Keratinocyte (primary cell): ENCODE data around the gene ATP1B2.

Source experiments
- EZH2 ChIP-seq: IDR thresholded peaks from one replicate; pipeline ENCODE4 v1.6.1; 2012; ENCODE audit warnings: inconsistent platforms, mild to moderate bottlenecking, low read length, moderate library complexity
- TF ChIP-seq, protein P1 (sequence below), 3 experiments: IDR thresholded peaks in 1 of 3; conservative IDR thresholded peaks in 1 of 3; optimal IDR thresholded peaks in 1 of 3; 2 replicates in 2 of 3; 3 replicates in 1 of 3; pipeline versions ENCODE3 to v1.5.1; 2011; ENCODE audit warnings: low read length in 3 of 3, mild to moderate bottlenecking in 3 of 3, moderate library complexity in 2 of 3, control low read depth in 1 of 3, inconsistent platforms in 1 of 3; ENCODE audit not compliant: insufficient read depth in 2 of 3; ENCODE audit errors: extremely low read depth in 1 of 3

DNA sequence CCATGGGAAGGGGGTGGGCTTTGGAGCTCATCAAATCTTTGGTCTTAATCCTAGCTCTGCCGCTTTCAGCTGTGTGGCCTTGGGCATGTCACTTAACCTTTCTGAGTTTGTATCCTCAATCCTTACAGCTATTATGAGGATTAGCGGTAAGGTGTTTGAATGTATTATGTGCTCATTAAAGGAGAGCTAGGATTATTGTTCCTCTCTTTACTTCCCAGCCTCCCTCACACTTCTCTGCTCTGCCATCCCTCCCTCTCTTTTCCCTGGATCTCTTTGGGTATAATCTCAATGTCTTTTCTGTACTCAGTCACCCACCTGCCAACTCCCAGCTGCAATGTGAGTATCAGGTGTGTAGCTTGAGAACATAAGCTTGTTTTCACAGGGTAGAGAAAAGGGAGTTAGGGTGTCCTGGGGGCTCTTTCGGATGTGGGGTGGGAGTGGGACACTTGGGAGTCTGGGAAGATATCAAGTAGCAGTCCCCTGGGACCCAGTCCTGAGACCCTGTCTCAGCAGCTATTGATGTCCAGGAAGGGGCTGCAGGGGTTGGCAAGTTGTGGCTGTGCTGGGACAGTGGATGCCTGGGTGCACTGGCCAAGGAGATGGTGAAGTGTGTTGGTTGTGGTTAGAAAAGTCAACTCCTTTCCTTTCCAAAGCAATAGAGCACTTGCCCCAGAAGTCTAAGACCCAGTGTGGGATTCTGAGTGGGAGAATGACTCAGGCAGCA is 56.1 kb downstream of the ATP1B2 start:
- TF ChIP-seq, protein P1, sequence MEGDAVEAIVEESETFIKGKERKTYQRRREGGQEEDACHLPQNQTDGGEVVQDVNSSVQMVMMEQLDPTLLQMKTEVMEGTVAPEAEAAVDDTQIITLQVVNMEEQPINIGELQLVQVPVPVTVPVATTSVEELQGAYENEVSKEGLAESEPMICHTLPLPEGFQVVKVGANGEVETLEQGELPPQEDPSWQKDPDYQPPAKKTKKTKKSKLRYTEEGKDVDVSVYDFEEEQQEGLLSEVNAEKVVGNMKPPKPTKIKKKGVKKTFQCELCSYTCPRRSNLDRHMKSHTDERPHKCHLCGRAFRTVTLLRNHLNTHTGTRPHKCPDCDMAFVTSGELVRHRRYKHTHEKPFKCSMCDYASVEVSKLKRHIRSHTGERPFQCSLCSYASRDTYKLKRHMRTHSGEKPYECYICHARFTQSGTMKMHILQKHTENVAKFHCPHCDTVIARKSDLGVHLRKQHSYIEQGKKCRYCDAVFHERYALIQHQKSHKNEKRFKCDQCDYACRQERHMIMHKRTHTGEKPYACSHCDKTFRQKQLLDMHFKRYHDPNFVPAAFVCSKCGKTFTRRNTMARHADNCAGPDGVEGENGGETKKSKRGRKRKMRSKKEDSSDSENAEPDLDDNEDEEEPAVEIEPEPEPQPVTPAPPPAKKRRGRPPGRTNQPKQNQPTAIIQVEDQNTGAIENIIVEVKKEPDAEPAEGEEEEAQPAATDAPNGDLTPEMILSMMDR (optimal IDR thresholded peaks at IDR 0.05 in 1 of 3, IDR thresholded peaks at IDR 0.05 in 1 of 3, conservative IDR thresholded peaks at IDR 0.05 in 1 of 3; ENCODE audit: extremely low read depth in 1 of 3, insufficient read depth in 2 of 3, low read length in 3 of 3) = no peak
- no peak for TF ChIP-seq EZH2
